Stomach (tissue), 9 donors: Measurements from ENCODE around the gene FURIN. TPM values are rescaled to one million over a fixed set of nuclear protein-coding genes. Genes with fewer than 3 reads are reported as not detected.

Experiments
- DNase-seq, 2 donors: peaks; one replicate each; pipeline versions ENCODE4 v3.0.0 to v3.0.0-alpha.2; 2013 to 2019
- H3K27ac ChIP-seq, 5 donors: fragments of 200-600 bp in 4 of 5; sonication (generic) in 4 of 5; one replicate each; pipeline ENCODE4 v1.5.1; 2013 to 2019; ENCODE audit warnings: mild to moderate bottlenecking in 1 of 5, moderate library complexity in 1 of 5
- H3K27me3 ChIP-seq, 3 donors: fragments of 200-600 bp; sonication (generic); one replicate each; pipeline ENCODE4 v1.5.1; 2017 to 2019; ENCODE audit warnings: mixed run types in 1 of 3
- H3K36me3 ChIP-seq, 4 donors: fragments of 200-600 bp; sonication (generic); 1 replicate in 3 of 4; 2 replicates in 1 of 4; pipeline ENCODE4 v1.5.1; 2016 to 2019
- H3K4me1 ChIP-seq, 4 donors: fragments of 200-600 bp; sonication (generic); one replicate each; pipeline ENCODE4 v1.5.1; 2016 to 2019
- H3K4me3 ChIP-seq, 4 donors: fragments of 200-600 bp; sonication (generic) in 3 of 4; one replicate each; pipeline ENCODE4 v1.5.1; 2016 to 2019; ENCODE audit warnings: mild to moderate bottlenecking in 1 of 4
- H3K9me3 ChIP-seq, 4 donors: fragments of 200-600 bp; sonication (generic); one replicate each; pipeline ENCODE4 v1.5.1; 2016 to 2019
- EP300 ChIP-seq: sonication (generic); formaldehyde crosslinking; IDR thresholded peaks from one replicate; pipeline ENCODE4 v1.6.1; 2017; ENCODE audit warnings: antibody characterized with exemption
- POLR2A ChIP-seq, 4 donors: fragments of 450-650 bp; IDR thresholded peaks; one replicate each; pipeline ENCODE4 v1.6.1; 2016; ENCODE audit warnings: antibody characterized with exemption in 4 of 4, control low read depth in 2 of 4, mild to moderate bottlenecking in 1 of 4, moderate library complexity in 1 of 4
- POLR2AphosphoS5 ChIP-seq, 3 donors: sonication (generic); formaldehyde crosslinking; IDR thresholded peaks; one replicate each; pipeline ENCODE4 v1.6.1; 2016; ENCODE audit warnings: antibody characterized with exemption in 3 of 3
- WGBS, 5 donors: extraction: QIAGEN DNeasy Blood & Tissue Kit in 3 of 5; methylation state at CpG; one replicate each; pipeline versions ENCODE4 v1.1.5 to v1.1.7; 2013 to 2018; 5-methylcytosine and 5-hydroxymethylcytosine counted together
- intact Hi-C: fragments of 100-400 bp; cut with DNase I; formaldehyde crosslinking; loops from one replicate; pipeline ENCODE4 v1.15.1; 2023; ENCODE audit warnings: low total_unique reads
- polyA plus RNA-seq, 3 donors: library from polyadenylated mRNA; stranded (reverse); fragments of 200-250 nt; gene quantifications; one replicate each; pipeline ENCODE4 v1.2.3, GENCODE V29; 2013
- total RNA-seq, 5 donors: library from RNA; depleted of rRNA; stranded (reverse); fragments of >200 nt; gene quantifications; one replicate each; pipeline versions ENCODE4 v1.1.0 to v1.2.3, GENCODE V29; 2014 to 2016
- TF ChIP-seq, protein P1 (sequence below), 7 experiments: fragments of 450-650 bp in 4 of 7; fragments of 200-600 bp in 3 of 7; sonication (generic) in 3 of 7; IDR thresholded peaks; one replicate each; pipeline ENCODE4 v1.5.1; 2016 to 2019; ENCODE audit warnings: antibody characterized with exemption in 7 of 7, control low read depth in 2 of 7, mild to moderate bottlenecking in 1 of 7
- donor health status: healthy with polysubstance abuse.
- donor health status: Bipolar disorder and iron deficiency.
- donor health status: healthy.

The FURIN gene
- total and polyA plus RNA-seq, 8 donors, result 13.7 to 81.1 (median 43.2) TPM

DNA sequence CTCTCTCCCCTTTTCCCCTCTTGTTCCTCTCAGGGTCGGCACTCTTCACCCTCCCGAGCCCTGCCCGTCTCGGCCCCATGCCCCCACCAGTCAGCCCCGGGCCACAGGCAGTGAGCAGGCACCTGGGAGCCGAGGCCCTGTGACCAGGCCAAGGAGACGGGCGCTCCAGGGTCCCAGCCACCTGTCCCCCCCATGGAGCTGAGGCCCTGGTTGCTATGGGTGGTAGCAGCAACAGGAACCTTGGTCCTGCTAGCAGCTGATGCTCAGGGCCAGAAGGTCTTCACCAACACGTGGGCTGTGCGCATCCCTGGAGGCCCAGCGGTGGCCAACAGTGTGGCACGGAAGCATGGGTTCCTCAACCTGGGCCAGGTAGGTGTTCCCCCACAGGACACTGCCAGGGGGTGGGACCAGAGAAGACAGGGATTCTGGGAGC is 7.2 kb downstream of the FURIN start:
- H3K36me3 ChIP-seq, result peaks cover 47 to 56% (median 55%) of the 10 kb centered on the region in 4 donors
- no peaks in the 10 kb centered on the region for H3K27me3 ChIP-seq
- H3K4me3 ChIP-seq, result no peak overlapping the region
- 90 to 98% (median 94%) methylated on average over 9 to 12 of the region's 12 CpGs for WGBS, 5 donors
- intact Hi-C loops, result no loop called here
- no peak for DNase-seq
- no peak overlapping the region for H3K27ac ChIP-seq
- H3K4me1 ChIP-seq, result peaks cover 26 to 40% (median 31%) of the 10 kb centered on the region in 4 donors
- no peaks in the 10 kb centered on the region for H3K9me3 ChIP-seq
- no peak for TF ChIP-seq POLR2A (IDR thresholded peaks at IDR 0.05)
- TF ChIP-seq EP300, result no peak
- TF ChIP-seq, protein P1, sequence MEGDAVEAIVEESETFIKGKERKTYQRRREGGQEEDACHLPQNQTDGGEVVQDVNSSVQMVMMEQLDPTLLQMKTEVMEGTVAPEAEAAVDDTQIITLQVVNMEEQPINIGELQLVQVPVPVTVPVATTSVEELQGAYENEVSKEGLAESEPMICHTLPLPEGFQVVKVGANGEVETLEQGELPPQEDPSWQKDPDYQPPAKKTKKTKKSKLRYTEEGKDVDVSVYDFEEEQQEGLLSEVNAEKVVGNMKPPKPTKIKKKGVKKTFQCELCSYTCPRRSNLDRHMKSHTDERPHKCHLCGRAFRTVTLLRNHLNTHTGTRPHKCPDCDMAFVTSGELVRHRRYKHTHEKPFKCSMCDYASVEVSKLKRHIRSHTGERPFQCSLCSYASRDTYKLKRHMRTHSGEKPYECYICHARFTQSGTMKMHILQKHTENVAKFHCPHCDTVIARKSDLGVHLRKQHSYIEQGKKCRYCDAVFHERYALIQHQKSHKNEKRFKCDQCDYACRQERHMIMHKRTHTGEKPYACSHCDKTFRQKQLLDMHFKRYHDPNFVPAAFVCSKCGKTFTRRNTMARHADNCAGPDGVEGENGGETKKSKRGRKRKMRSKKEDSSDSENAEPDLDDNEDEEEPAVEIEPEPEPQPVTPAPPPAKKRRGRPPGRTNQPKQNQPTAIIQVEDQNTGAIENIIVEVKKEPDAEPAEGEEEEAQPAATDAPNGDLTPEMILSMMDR (IDR thresholded peaks at IDR 0.05), result no peak
- TF ChIP-seq POLR2AphosphoS5 (IDR thresholded peaks at IDR 0.05), result no peak

DNA sequence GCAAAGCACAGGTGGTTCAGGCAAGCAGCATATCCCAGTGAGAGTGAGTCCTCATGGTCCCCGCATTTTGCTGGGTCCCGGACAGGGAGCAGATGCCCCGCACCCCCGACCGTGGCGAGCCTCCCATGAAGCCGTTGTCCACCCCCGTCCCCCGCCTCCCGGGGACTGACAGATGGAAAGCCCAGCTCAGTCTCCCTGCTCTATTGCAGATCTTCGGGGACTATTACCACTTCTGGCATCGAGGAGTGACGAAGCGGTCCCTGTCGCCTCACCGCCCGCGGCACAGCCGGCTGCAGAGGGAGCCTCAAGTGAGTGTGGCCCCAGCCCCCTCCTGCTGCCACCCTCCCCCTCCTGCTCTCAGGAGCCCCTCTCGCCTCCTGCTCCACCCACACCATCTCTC is 7.7 kb downstream of the FURIN start:
- no peaks in the 10 kb centered on the region for H3K9me3 ChIP-seq
- H3K4me1 ChIP-seq, result peaks cover 23 to 35% (median 27%) of the 10 kb centered on the region in 4 donors
- intact Hi-C loops, result no loop called here
- H3K27me3 ChIP-seq, result no peaks in the 10 kb centered on the region
- TF ChIP-seq, protein P1 (IDR thresholded peaks at IDR 0.05), result no peak
- TF ChIP-seq POLR2A (IDR thresholded peaks at IDR 0.05) (no peak), EP300 (no peak), POLR2AphosphoS5 (IDR thresholded peaks at IDR 0.05) (no peak)
- no peak overlapping the region for H3K27ac ChIP-seq
- 92 to 96% (median 96%) methylated on average over 16 to 20 of the region's 20 CpGs for WGBS, 5 donors
- peaks cover 52 to 61% (median 60%) of the 10 kb centered on the region in 4 donors for H3K36me3 ChIP-seq
- H3K4me3 ChIP-seq, result no peak overlapping the region
- no peak for DNase-seq

DNA sequence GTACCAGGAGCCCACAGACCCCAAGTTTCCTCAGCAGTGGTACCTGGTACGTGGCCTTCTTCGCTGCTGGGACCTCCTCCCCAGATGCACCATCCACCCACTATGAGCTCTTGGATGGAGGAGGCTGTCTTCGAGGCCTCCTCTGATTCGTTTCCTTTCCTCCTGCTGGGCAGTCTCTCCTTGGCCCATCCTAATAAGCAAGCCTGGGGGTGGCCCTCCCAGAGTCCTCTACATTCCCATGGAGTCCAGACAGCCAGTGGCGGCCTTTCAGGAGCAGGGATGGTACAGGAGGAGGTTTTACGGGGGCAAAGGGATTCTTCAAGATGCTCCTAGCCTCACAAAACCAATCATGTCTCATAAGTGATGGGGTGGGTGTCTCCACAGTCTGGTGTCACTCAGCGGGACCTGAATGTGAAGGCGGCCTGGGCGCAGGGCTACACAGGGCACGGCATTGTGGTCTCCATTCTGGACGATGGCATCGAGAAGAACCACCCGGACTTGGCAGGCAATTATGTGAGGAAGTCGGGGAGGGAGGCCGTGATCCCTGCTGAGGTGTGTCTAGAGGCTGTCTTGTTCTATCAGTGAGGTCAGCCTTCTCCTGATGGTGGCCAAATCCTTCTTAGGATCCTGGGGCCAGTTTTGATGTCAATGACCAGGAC is 8.3 kb downstream of the FURIN start:
- H3K9me3 ChIP-seq, result no peaks in the 10 kb centered on the region
- DNase-seq, result no peak
- H3K27ac ChIP-seq, result no peak overlapping the region
- H3K4me3 ChIP-seq, result no peak overlapping the region
- 92 to 96% (median 95%) methylated on average over 15 of the region's 15 CpGs for WGBS, 5 donors
- no peaks in the 10 kb centered on the region for H3K27me3 ChIP-seq
- intact Hi-C loops, result no loop called here
- peaks cover 23 to 35% (median 26%) of the 10 kb centered on the region in 4 donors for H3K4me1 ChIP-seq
- TF ChIP-seq POLR2A (IDR thresholded peaks at IDR 0.05) (no peak), EP300 (no peak), POLR2AphosphoS5 (IDR thresholded peaks at IDR 0.05) (no peak)
- TF ChIP-seq, protein P1 (IDR thresholded peaks at IDR 0.05), result no peak
- H3K36me3 ChIP-seq, result peaks cover 58 to 67% (median 66%) of the 10 kb centered on the region in 4 donors

DNA sequence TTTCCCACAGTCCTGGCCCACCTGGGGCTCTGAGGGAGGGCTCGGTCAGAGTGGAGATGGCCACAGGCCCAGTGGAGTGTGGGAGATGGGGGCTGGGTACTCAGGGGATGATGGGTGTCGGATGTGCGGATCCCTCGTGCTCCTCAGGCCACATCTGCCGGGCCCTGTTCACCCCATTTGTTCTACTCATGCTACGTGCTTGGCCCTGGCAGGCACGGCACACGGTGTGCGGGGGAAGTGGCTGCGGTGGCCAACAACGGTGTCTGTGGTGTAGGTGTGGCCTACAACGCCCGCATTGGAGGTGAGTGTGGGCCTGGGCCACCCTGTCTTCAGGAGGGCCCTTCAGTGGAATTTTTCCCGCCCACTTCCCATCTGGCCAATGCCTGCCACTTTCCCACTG is 8.9 kb downstream of the FURIN start:
- no peaks in the 10 kb centered on the region for H3K27me3 ChIP-seq
- H3K4me1 ChIP-seq, result peaks cover 22 to 34% (median 24%) of the 10 kb centered on the region in 4 donors
- TF ChIP-seq EP300, result no peak
- TF ChIP-seq POLR2A (IDR thresholded peaks at IDR 0.05), result no peak
- TF ChIP-seq, protein P1 (IDR thresholded peaks at IDR 0.05), result no peak
- TF ChIP-seq POLR2AphosphoS5 (IDR thresholded peaks at IDR 0.05), result no peak
- intact Hi-C loops, result no loop called here
- DNase-seq, result no peak
- no peak overlapping the region for H3K27ac ChIP-seq
- peaks cover 63 to 73% (median 72%) of the 10 kb centered on the region in 4 donors for H3K36me3 ChIP-seq
- H3K9me3 ChIP-seq, result no peaks in the 10 kb centered on the region
- 89 to 94% (median 90%) methylated on average over 11 to 14 of the region's 14 CpGs for WGBS, 5 donors
- no peak overlapping the region for H3K4me3 ChIP-seq
